ENCODE results near the gene SMR3B.

- no peak for TF ChIP-seq CTCF (IDR thresholded peaks at IDR 0.05)
- no peak for TF ChIP-seq POLR2A (IDR thresholded peaks at IDR 0.05)
Observed at GRCh38 chr4:70359115-70359661, 23.7 kb upstream of the SMR3B start.

All from suprapubic skin (tissue), 3 donors.